Kidney (tissue), 14 donors: Measurements from ENCODE around the gene MIEF1. TPM values are rescaled to one million over a fixed set of nuclear protein-coding genes. Genes with fewer than 3 reads are reported as not detected.

Experiments used
- DNase-seq, 5 donors: peaks; one replicate each; pipeline ENCODE4 v3.0.0-alpha.2; 2013 to 2020
- FAIRE-seq: peaks from 2 replicates; lab custom pipeline; 2012; peaks lifted over from hg19 to GRCh38; lab: Jason Lieb, UNC
- H3K27ac ChIP-seq, 2 donors: one replicate each; pipeline ENCODE4 v1.7.0; 2013; ENCODE audit warnings: low read depth in 2 of 2, low read length in 2 of 2, inconsistent platforms in 1 of 2
- H3K27me3 ChIP-seq: one replicate; pipeline ENCODE4 v1.7.1; 2013; ENCODE audit warnings: low read length, inconsistent platforms; ENCODE audit not compliant: control insufficient read depth, insufficient read depth
- H3K36me3 ChIP-seq, 3 donors: one replicate each; pipeline versions ENCODE4 v1.7.0 to v1.7.1; 2013; ENCODE audit warnings: low read length in 3 of 3, control low read depth in 1 of 3, inconsistent platforms in 1 of 3; ENCODE audit not compliant: insufficient read depth in 3 of 3, control insufficient read depth in 2 of 3
- H3K4me1 ChIP-seq, 3 donors: one replicate each; pipeline versions ENCODE4 v1.7.0 to v1.7.1; 2013; ENCODE audit warnings: low read length in 3 of 3, inconsistent platforms in 1 of 3, low read depth in 1 of 3; ENCODE audit not compliant: control insufficient read depth in 2 of 3, insufficient read depth in 2 of 3
- H3K4me3 ChIP-seq, 3 donors: one replicate each; pipeline versions ENCODE4 v1.7.0 to v1.8.1; 2013; ENCODE audit warnings: low read length in 3 of 3, control low read depth in 1 of 3, inconsistent platforms in 1 of 3
- H3K9ac ChIP-seq, 3 donors: one replicate each; pipeline versions ENCODE4 v1.7.0 to v1.7.1; 2013; ENCODE audit warnings: low read length in 3 of 3, control low read depth in 1 of 3, inconsistent platforms in 1 of 3
- H3K9me3 ChIP-seq, 3 donors: one replicate each; pipeline versions ENCODE4 v1.7.0 to v1.7.1; 2013; ENCODE audit warnings: low read length in 3 of 3, control low read depth in 1 of 3, inconsistent platforms in 1 of 3; ENCODE audit not compliant: control insufficient read depth in 2 of 3, insufficient read depth in 1 of 3
- intact Hi-C: fragments of 100-400 bp; cut with DNase I; formaldehyde crosslinking; loops from one replicate; pipeline ENCODE4 v1.11.1; 2022
- polyA plus RNA-seq: library from polyadenylated mRNA; stranded (reverse); fragments of 350-450 nt; fragmentation: Illumina TruSeq; extraction: RNeasy Lipid Tissue Mini Kit (QIAGEN cat#74804); gene quantifications from one replicate; pipeline ENCODE4 v1.2.3, GENCODE V29; 2014; ENCODE audit warnings: low read depth, low replicate concordance; ENCODE audit not compliant: insufficient read depth
- total RNA-seq: library from RNA; stranded (reverse); fragmentation: NEBNext Ultra II Directional; extraction: Animal tissue kit (Norgen Biotek cat#: 25700); gene quantifications from one replicate; pipeline ENCODE4 v1.2.1, GENCODE V29; 2021
- TF ChIP-seq, protein P1 (sequence below): IDR thresholded peaks from 3 replicates; pipeline ENCODE4 v1.5.1; 2012; ENCODE audit warnings: mild to moderate bottlenecking, moderate library complexity, borderline replicate concordance; ENCODE audit not compliant: insufficient read depth; ENCODE audit errors: extremely low read depth
- donor health status: control.
- donor health status: control.
- donor health status: control.
- donor health status: control.
- donor health status: control.
- donor health status: DM: yes; HTN: yes; CAD: no.
- donor health status: Normal renal cell carcinoma (clear cell type).

MIEF1 gene
- total and polyA plus RNA-seq, 2 donors from 2014 or later = 13.0 to 27.9 TPM

DNA sequence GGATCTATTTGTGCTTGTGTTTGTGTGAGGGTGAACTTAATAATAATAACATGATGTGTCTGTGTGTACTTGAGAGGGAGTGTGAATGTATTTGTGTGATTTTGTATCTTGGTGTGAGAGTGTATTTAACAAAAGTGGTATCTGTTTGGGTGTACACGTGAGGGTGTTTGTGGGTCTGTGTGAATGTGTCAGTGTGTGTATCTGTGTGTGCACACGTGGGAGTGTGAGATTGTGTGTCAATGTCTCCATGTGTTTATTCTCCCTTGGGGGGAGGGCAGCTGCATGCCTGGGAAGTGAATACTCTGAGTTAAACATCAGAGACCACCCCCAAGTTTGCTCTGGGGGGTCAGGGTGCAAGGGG is 45.5 kb downstream of the MIEF1 start:
- H3K9ac ChIP-seq = no peak overlapping the region
- H3K36me3 ChIP-seq = no peaks in the 10 kb centered on the region
- intact Hi-C loops = no loop called here
- H3K27ac ChIP-seq = no peak overlapping the region
- TF ChIP-seq, protein P1, sequence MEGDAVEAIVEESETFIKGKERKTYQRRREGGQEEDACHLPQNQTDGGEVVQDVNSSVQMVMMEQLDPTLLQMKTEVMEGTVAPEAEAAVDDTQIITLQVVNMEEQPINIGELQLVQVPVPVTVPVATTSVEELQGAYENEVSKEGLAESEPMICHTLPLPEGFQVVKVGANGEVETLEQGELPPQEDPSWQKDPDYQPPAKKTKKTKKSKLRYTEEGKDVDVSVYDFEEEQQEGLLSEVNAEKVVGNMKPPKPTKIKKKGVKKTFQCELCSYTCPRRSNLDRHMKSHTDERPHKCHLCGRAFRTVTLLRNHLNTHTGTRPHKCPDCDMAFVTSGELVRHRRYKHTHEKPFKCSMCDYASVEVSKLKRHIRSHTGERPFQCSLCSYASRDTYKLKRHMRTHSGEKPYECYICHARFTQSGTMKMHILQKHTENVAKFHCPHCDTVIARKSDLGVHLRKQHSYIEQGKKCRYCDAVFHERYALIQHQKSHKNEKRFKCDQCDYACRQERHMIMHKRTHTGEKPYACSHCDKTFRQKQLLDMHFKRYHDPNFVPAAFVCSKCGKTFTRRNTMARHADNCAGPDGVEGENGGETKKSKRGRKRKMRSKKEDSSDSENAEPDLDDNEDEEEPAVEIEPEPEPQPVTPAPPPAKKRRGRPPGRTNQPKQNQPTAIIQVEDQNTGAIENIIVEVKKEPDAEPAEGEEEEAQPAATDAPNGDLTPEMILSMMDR = no peak
- DNase-seq (no peak), FAIRE-seq (no peak)
- H3K27me3 ChIP-seq = no peaks in the 10 kb centered on the region
- H3K4me3 ChIP-seq = no peak overlapping the region
- no peaks in the 10 kb centered on the region for H3K4me1 ChIP-seq
- no peaks in the 10 kb centered on the region for H3K9me3 ChIP-seq

DNA sequence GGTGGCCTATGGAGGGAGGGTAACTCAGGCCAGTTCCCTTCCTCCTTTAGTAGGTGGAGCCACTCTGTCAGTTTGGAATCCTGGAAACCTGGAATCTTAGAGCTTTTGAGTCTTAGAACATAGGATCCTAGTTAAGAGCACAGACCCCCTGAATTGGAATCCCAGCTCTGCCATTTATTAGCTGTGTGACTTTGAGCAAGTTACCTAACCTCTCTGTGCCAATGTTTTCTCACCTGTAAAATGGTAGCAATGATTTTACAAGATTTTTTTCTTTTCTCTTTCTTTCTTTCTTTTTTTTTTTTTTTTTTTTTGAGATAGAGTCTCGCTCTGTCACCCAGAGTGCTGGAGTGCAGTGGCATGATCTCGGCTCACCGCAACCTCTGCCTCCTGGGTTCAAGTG is 51.3 kb downstream of the MIEF1 start:
- Histone ChIP-seq H3K27ac (no peak overlapping the region), H3K36me3 (no peaks in the 10 kb centered on the region), H3K9ac (no peak overlapping the region), H3K9me3 (no peaks in the 10 kb centered on the region), H3K27me3 (peaks cover 6% of the 10 kb centered on the region), H3K4me1 (no peaks in the 10 kb centered on the region), H3K4me3 (no peak overlapping the region)
- FAIRE-seq (no peak), DNase-seq (no peak)
- intact Hi-C loops = no loop called here
- TF ChIP-seq, protein P1 = no peak

DNA sequence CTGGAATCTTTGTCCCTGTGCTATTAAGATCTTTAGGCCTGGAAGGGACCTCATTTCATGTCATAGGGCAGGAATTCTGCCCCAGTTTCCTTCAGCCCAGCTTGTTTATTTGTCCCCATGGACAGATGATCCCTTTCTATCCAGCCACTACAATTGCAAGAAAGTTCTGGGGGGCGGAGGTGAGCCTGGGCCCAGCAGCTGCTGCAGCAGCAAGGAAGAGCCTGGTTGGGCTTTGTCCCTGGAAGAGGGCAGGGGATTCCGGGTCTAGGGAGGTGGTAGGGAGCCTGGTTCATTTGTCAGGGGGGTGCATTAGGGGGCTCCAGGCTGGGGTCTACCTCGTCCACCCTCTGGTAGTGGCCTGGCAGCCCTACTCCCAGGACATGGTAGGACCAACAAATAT is 52.1 kb downstream of the MIEF1 start:
- Histone ChIP-seq H3K9ac (no peak overlapping the region), H3K27ac (no peak overlapping the region), H3K4me3 (no peak overlapping the region), H3K9me3 (no peaks in the 10 kb centered on the region), H3K27me3 (peaks cover 6% of the 10 kb centered on the region), H3K4me1 (no peaks in the 10 kb centered on the region), H3K36me3 (no peaks in the 10 kb centered on the region)
- no peak for FAIRE-seq
- intact Hi-C loops = no loop called here
- DNase-seq = no peak
- TF ChIP-seq, protein P1 = no peak
